ENCODE measurements around the gene ECM1. TPM values are rescaled to one million over a fixed set of nuclear protein-coding genes. Genes with fewer than 3 reads are reported as not detected.

ECM1 gene
- total RNA-seq, 1 experiment from 2014 or later = 0.95 TPM

DNA sequence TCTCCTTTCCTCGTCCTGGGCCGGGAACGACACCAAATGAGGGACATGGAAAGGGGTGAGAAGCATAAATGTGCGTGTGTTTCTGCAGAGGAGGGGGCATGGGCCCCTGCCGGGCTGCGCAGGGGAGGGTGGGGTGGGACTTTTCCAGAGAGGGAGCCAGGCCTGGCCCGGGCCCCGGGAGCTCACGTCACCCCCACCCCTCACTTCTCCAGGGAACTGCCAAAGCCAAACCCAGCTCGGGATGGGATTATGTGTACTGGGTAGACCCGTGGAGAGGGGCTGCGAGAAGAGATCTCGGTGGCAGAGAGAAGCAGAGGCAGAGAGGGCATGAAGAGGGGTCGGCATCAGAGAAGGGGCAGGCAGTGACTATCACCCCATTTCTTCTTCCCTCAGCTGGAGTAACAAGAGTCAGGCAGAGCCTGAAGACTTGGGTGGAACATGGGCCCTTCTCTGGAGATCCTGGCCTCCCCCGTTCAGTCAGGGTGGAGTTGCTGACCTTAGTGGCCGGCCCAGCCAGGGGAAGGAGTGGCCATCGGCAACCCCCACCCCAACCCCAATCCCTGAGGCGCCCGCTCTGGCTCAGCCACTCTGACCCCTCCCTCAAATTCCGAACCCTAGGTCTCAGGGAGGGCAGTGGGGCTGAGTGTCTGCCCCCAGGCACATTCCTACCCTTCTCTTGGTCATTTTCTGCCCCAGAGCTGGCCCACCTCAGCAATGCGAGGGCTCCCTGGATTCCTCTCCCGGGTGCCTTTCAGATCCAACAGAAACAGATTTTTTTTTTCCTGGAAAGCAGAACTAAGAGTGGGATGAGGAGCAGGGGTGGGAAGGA, 42.5 kb downstream of the ECM1 start:
- peaks cover 29% of the 10 kb centered on the region for H3K36me3 Mint-ChIP-seq (ENCODE audit: insufficient read depth, unreplicated experiment)
- BruUV-seq (replicated peaks) = no TSS peak
- CTCF ChIA-PET = interaction anchor here (1.1 to 1.9 kb wide), 3 partner anchors 9 to 40 kb away, joined by 5 to 11 read pairs (median 8); no protein-coding TSS in a partner anchor

DNA sequence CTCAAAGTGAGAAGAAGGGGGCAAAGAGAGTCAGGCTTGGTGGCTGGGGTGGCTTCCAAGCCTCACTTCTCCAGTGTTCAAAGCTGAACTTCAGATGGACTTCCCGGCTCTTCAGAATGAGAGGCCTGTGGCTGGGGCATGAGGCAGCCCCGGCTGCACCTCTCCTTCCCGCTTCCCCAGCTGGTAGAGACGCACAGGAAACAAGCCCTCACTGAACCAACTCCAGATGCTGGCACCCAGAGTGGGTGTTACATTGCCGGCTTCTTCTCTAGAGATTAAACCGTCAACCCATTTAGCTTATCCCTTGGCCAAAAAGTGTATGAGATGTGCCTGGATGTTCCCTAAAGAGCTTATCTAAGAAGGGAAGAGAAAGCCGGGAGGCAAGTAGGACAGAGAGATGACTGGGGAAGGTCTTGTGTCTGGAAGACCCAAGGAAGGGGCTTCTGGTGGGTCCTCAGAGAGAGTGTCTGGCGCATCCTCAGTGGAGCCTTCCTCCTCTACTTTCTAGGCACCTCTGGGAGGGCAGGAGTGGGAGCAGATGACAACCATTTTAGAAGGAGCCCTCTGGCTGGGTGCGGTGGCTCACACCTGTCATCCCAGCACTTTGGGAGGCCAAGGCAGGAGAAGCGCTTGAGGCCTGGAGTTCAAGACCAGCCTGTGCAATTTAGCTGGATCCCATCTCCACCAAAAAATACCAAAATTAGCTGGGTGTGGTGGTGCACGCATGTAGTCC, 43.3 kb downstream of the ECM1 start:
- H3K4me3 ChIP-seq (ENCODE audit: low read depth, low read length) = no peak overlapping the region
- peak overlapping the region; percentile 92 for H3K27ac Mint-ChIP-seq (ENCODE audit: unreplicated experiment)
- H3K27me3 ChIP-seq (replicated peaks; ENCODE audit: control insufficient read depth, insufficient read depth, low read length) = no peaks in the 10 kb centered on the region
- peak overlapping the region; percentile 80 for H3K4me3 Mint-ChIP-seq (ENCODE audit: unreplicated experiment)
- TF ChIP-seq, protein P1, sequence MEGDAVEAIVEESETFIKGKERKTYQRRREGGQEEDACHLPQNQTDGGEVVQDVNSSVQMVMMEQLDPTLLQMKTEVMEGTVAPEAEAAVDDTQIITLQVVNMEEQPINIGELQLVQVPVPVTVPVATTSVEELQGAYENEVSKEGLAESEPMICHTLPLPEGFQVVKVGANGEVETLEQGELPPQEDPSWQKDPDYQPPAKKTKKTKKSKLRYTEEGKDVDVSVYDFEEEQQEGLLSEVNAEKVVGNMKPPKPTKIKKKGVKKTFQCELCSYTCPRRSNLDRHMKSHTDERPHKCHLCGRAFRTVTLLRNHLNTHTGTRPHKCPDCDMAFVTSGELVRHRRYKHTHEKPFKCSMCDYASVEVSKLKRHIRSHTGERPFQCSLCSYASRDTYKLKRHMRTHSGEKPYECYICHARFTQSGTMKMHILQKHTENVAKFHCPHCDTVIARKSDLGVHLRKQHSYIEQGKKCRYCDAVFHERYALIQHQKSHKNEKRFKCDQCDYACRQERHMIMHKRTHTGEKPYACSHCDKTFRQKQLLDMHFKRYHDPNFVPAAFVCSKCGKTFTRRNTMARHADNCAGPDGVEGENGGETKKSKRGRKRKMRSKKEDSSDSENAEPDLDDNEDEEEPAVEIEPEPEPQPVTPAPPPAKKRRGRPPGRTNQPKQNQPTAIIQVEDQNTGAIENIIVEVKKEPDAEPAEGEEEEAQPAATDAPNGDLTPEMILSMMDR (IDR thresholded peaks at IDR 0.05; ENCODE audit: insufficient read depth in 1 of 2, low read depth in 1 of 2, low read length in 1 of 2, severe bottlenecking in 1 of 2, unreplicated experiment in 1 of 2) = no peak
- H3K36me3 ChIP-seq (ENCODE audit: control insufficient read depth, insufficient read depth, low read length) = no peaks in the 10 kb centered on the region
- H3K9me3 Mint-ChIP-seq (ENCODE audit: unreplicated experiment) = no peaks in the 10 kb centered on the region
- H3K36me3 Mint-ChIP-seq (ENCODE audit: insufficient read depth, unreplicated experiment) = peaks cover 27% of the 10 kb centered on the region
- ChIA-PET CTCF (interaction anchor here (0.6 to 1.9 kb wide), 5 partner anchors 8 to 263 kb away, joined by 3 to 11 read pairs (median 5); no protein-coding TSS in a partner anchor), POLR2A (interaction anchor here (1.0 to 1.8 kb wide), 6 partner anchors 10 to 20 kb away, joined by 3 to 8 read pairs (median 4); no protein-coding TSS in a partner anchor)
- peaks cover 44% of the 10 kb centered on the region for H3K4me1 ChIP-seq
- no TSS peak for BruUV-seq (replicated peaks)
- DNase-seq = no peak
- no peaks in the 10 kb centered on the region for H3K27me3 Mint-ChIP-seq (ENCODE audit: insufficient read depth, unreplicated experiment)
- H3K4me1 Mint-ChIP-seq (ENCODE audit: low read depth, unreplicated experiment) = peaks cover 15% of the 10 kb centered on the region
- H3K9me3 ChIP-seq = no peaks in the 10 kb centered on the region
- intact Hi-C loops (cut with micrococcal nuclease; ENCODE audit: unreplicated experiment) = no loop called here

More for the DNA sequence above, 42.5 kb downstream of the ECM1 start:
- Mint-ChIP-seq H3K4me1 (ENCODE audit: low read depth, unreplicated experiment) (peaks cover 19% of the 10 kb centered on the region), H3K9me3 (ENCODE audit: unreplicated experiment) (no peaks in the 10 kb centered on the region), H3K27ac (ENCODE audit: unreplicated experiment) (peak overlapping the region; percentile 92), H3K27me3 (ENCODE audit: insufficient read depth, unreplicated experiment) (no peaks in the 10 kb centered on the region), H3K4me3 (ENCODE audit: unreplicated experiment) (peak overlapping the region; percentile 80)
- Histone ChIP-seq H3K27me3 (replicated peaks; ENCODE audit: control insufficient read depth, insufficient read depth, low read length) (no peaks in the 10 kb centered on the region), H3K4me1 (peaks cover 44% of the 10 kb centered on the region), H3K36me3 (ENCODE audit: control insufficient read depth, insufficient read depth, low read length) (no peaks in the 10 kb centered on the region), H3K9me3 (no peaks in the 10 kb centered on the region), H3K4me3 (ENCODE audit: low read depth, low read length) (no peak overlapping the region)
- POLR2A ChIA-PET = interaction anchor here (1.0 to 1.8 kb wide), 4 partner anchors 11 to 19 kb away, joined by 3 to 8 read pairs (median 6); no protein-coding TSS in a partner anchor
- intact Hi-C loops (cut with micrococcal nuclease; ENCODE audit: unreplicated experiment) = no loop called here
- TF ChIP-seq, protein P1 (IDR thresholded peaks at IDR 0.05; ENCODE audit: insufficient read depth in 1 of 2, low read depth in 1 of 2, low read length in 1 of 2, severe bottlenecking in 1 of 2, unreplicated experiment in 1 of 2) = no peak
- peak; percentile 49 to 79 for DNase-seq

- Mint-ChIP-seq H3K4me3 (ENCODE audit: unreplicated experiment) (peak overlapping the region; percentile 25), H3K36me3 (ENCODE audit: insufficient read depth, unreplicated experiment) (peaks cover 21% of the 10 kb centered on the region), H3K27me3 (ENCODE audit: insufficient read depth, unreplicated experiment) (no peaks in the 10 kb centered on the region), H3K4me1 (ENCODE audit: low read depth, unreplicated experiment) (peaks cover 15% of the 10 kb centered on the region), H3K27ac (ENCODE audit: unreplicated experiment) (peak overlapping the region; percentile 67), H3K9me3 (ENCODE audit: unreplicated experiment) (no peaks in the 10 kb centered on the region)
- Histone ChIP-seq H3K4me1 (peaks cover 44% of the 10 kb centered on the region), H3K4me3 (ENCODE audit: low read depth, low read length) (no peak overlapping the region), H3K9me3 (no peaks in the 10 kb centered on the region), H3K36me3 (ENCODE audit: control insufficient read depth, insufficient read depth, low read length) (no peaks in the 10 kb centered on the region), H3K27me3 (replicated peaks; ENCODE audit: control insufficient read depth, insufficient read depth, low read length) (no peaks in the 10 kb centered on the region)
- BruUV-seq (replicated peaks) = no TSS peak
- intact Hi-C loops (cut with micrococcal nuclease; ENCODE audit: unreplicated experiment) = loop anchor here (1.0 kb wide), 1 partner anchor 9 kb away; no protein-coding TSS in a partner anchor
- TF ChIP-seq, protein P1 (IDR thresholded peaks at IDR 0.05; ENCODE audit: insufficient read depth in 1 of 2, low read depth in 1 of 2, low read length in 1 of 2, severe bottlenecking in 1 of 2, unreplicated experiment in 1 of 2) = no peak
- ChIA-PET POLR2A (interaction anchor here (1.0 to 1.8 kb wide), 5 partner anchors 10 to 20 kb away, joined by 3 to 8 read pairs (median 4); no protein-coding TSS in a partner anchor), CTCF (interaction anchor here (0.6 to 1.9 kb wide), 6 partner anchors 8 to 263 kb away, joined by 3 to 11 read pairs (median 4); partner anchors contain the start of gene FALEC)
- no peak for DNase-seq
These were observed 43.8 kb downstream of the ECM1 start for GRCh38 chr1:150551784-150552127.

Measured in Caco-2 (cell line).